IPS-18a (cell line): ENCODE measurements around the gene PRKAR1A.
"Not testable (repeated sequence)": the region's sequence is repeated elsewhere in the genome, so short reads cannot be mapped to it uniquely, and the experiment has no call there.

Experiments used
- H3K27ac ChIP-seq: one replicate; pipeline ENCODE4 v1.5.1; 2013; ENCODE audit warnings: low read length
- H3K27me3 ChIP-seq: one replicate; pipeline ENCODE4 v1.6.1; 2013; ENCODE audit warnings: mild to moderate bottlenecking, low read length; ENCODE audit not compliant: control insufficient read depth, insufficient read depth
- H3K36me3 ChIP-seq: one replicate; pipeline ENCODE4 v1.6.1; 2013; ENCODE audit warnings: low read depth, low read length; ENCODE audit not compliant: control insufficient read depth
- H3K4me1 ChIP-seq: one replicate; pipeline ENCODE4 v1.6.1; 2013; ENCODE audit warnings: low read depth, low read length; ENCODE audit not compliant: control insufficient read depth
- H3K4me3 ChIP-seq: one replicate; pipeline ENCODE4 v1.5.1; 2013; ENCODE audit warnings: low read length
- H3K9ac ChIP-seq: one replicate; pipeline ENCODE4 v1.6.1; 2013; ENCODE audit warnings: mild to moderate bottlenecking, low read length, moderate library complexity
- H3K9me3 ChIP-seq: one replicate; pipeline ENCODE4 v1.6.1; 2013; ENCODE audit warnings: low read depth, low read length; ENCODE audit not compliant: control insufficient read depth

Gene PRKAR1A

GRCh38 chr17:68513932-68514331 lies 1.7 kb downstream of the PRKAR1A start:
- H3K9me3 ChIP-seq, result no peaks in the 10 kb centered on the region
- H3K4me3 ChIP-seq, result peak overlapping the region; percentile 97
- H3K9ac ChIP-seq, result peak overlapping the region; percentile 96
- no peak overlapping the region for H3K27ac ChIP-seq
- H3K4me1 ChIP-seq, result peaks cover 14% of the 10 kb centered on the region
- H3K36me3 ChIP-seq, result peaks cover 38% of the 10 kb centered on the region
- no peaks in the 10 kb centered on the region for H3K27me3 ChIP-seq

- H3K9me3 ChIP-seq, result no peaks in the 10 kb centered on the region
- peaks cover 14% of the 10 kb centered on the region for H3K4me1 ChIP-seq
- H3K36me3 ChIP-seq, result peaks cover 45% of the 10 kb centered on the region
- no peak overlapping the region for H3K27ac ChIP-seq
- H3K9ac ChIP-seq, result no peak overlapping the region
- no peaks in the 10 kb centered on the region for H3K27me3 ChIP-seq
- H3K4me3 ChIP-seq, result peak overlapping the region; percentile 97
Measured at GRCh38 chr17:68514831-68515635, 2.8 kb downstream of the PRKAR1A start.

- H3K4me3 ChIP-seq, result no peak overlapping the region
- no peak overlapping the region for H3K9ac ChIP-seq
- no peak overlapping the region for H3K27ac ChIP-seq
- no peaks in the 10 kb centered on the region for H3K27me3 ChIP-seq
- H3K9me3 ChIP-seq, result no peaks in the 10 kb centered on the region
- peaks cover 14% of the 10 kb centered on the region for H3K4me1 ChIP-seq
- peaks cover 45% of the 10 kb centered on the region for H3K36me3 ChIP-seq
Measured at GRCh38 chr17:68516732-68517131, 4.5 kb downstream of the PRKAR1A start.

GRCh38 chr17:68517605-68518004 lies 5.4 kb downstream of the PRKAR1A start:
- Histone ChIP-seq H3K36me3 (peaks cover 47% of the 10 kb centered on the region), H3K4me1 (peaks cover 14% of the 10 kb centered on the region)
- H3K4me3 ChIP-seq, H3K9ac ChIP-seq, H3K27me3 ChIP-seq, H3K27ac ChIP-seq, H3K9me3 ChIP-seq: not testable (repeated sequence)

- Histone ChIP-seq H3K4me3 (no peak overlapping the region), H3K4me1 (peaks cover 14% of the 10 kb centered on the region), H3K27me3 (no peaks in the 10 kb centered on the region), H3K9me3 (no peaks in the 10 kb centered on the region), H3K9ac (no peak overlapping the region), H3K36me3 (peaks cover 52% of the 10 kb centered on the region), H3K27ac (no peak overlapping the region)
Measured at GRCh38 chr17:68518063-68518815, 6.0 kb downstream of the PRKAR1A start.

GRCh38 chr17:68519051-68519450 lies 6.8 kb downstream of the PRKAR1A start:
- H3K27ac ChIP-seq, H3K9me3 ChIP-seq, H3K4me1 ChIP-seq, H3K27me3 ChIP-seq, H3K9ac ChIP-seq, H3K4me3 ChIP-seq: not testable (repeated sequence)
- H3K36me3 ChIP-seq, result peaks cover 60% of the 10 kb centered on the region

GRCh38 chr17:68519911-68520310 lies 7.7 kb downstream of the PRKAR1A start:
- no peaks in the 10 kb centered on the region for H3K27me3 ChIP-seq
- H3K36me3 ChIP-seq, result peaks cover 67% of the 10 kb centered on the region
- H3K27ac ChIP-seq, result no peak overlapping the region
- no peak overlapping the region for H3K9ac ChIP-seq
- no peaks in the 10 kb centered on the region for H3K9me3 ChIP-seq
- H3K4me1 ChIP-seq, result no peaks in the 10 kb centered on the region
- no peak overlapping the region for H3K4me3 ChIP-seq

GRCh38 chr17:68522266-68522665 lies 10.0 kb downstream of the PRKAR1A start:
- Histone ChIP-seq H3K9ac (no peak overlapping the region), H3K4me3 (no peak overlapping the region), H3K9me3 (no peaks in the 10 kb centered on the region), H3K27ac (no peak overlapping the region), H3K4me1 (no peaks in the 10 kb centered on the region), H3K36me3 (peaks cover 67% of the 10 kb centered on the region), H3K27me3 (no peaks in the 10 kb centered on the region)

- H3K36me3 ChIP-seq, result peaks cover 88% of the 10 kb centered on the region
Measured at GRCh38 chr17:68526548-68526947, 14.3 kb downstream of the PRKAR1A start.

GRCh38 chr17:68527314-68527713 lies 15.1 kb downstream of the PRKAR1A start:
- Histone ChIP-seq H3K36me3 (peaks cover 90% of the 10 kb centered on the region), H3K27ac (no peak overlapping the region), H3K27me3 (no peaks in the 10 kb centered on the region), H3K4me1 (no peaks in the 10 kb centered on the region), H3K9ac (no peak overlapping the region), H3K9me3 (no peaks in the 10 kb centered on the region), H3K4me3 (no peak overlapping the region)

More at GRCh38 chr17:68526548-68526947, 14.3 kb downstream of the PRKAR1A start:
- Histone ChIP-seq H3K4me1 (no peaks in the 10 kb centered on the region), H3K9me3 (no peaks in the 10 kb centered on the region), H3K27ac (no peak overlapping the region), H3K4me3 (no peak overlapping the region), H3K9ac (no peak overlapping the region), H3K27me3 (no peaks in the 10 kb centered on the region)

GRCh38 chr17:68531252-68531651 lies 19.0 kb downstream of the PRKAR1A start:
- no peaks in the 10 kb centered on the region for H3K9me3 ChIP-seq
- H3K27ac ChIP-seq, result no peak overlapping the region
- no peaks in the 10 kb centered on the region for H3K4me1 ChIP-seq
- no peak overlapping the region for H3K9ac ChIP-seq
- no peak overlapping the region for H3K4me3 ChIP-seq
- peaks cover 79% of the 10 kb centered on the region for H3K36me3 ChIP-seq
- H3K27me3 ChIP-seq, result no peaks in the 10 kb centered on the region
